Measurements from ENCODE around the gene GRIK4. TPM values are rescaled to one million over a fixed set of nuclear protein-coding genes. Genes with fewer than 3 reads are reported as not detected.

GRIK4 gene
- total and polyA plus RNA-seq, 2 of the 4 experiments (the other 2 are of a cell fraction) = 0.18 to 0.38 TPM

DNA sequence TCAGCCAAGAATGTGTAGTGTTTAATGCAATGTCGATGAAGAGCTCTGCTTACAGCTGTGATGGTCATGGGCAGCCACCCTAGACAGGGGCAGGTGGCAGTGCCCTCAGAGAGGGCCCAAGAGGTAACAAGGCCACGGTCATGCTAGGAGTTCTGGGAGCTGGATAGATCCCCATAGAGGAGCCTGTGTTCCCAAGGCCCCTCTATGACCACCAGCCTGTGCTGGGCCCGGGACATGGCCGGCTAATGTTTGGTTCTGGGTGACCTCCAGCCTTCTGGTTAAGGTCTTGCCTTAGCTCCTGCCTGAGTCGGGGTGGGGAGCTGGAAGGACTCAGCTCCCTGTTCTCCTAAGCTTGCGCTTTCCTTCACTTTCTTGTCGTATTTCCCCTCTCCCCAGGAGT is 65.1 kb downstream of the GRIK4 start:
- H3K23ac ChIP-seq (ENCODE audit: low read depth, low read length) = no peak overlapping the region
- H3K9ac ChIP-seq (ENCODE audit: low read depth, low read length) = no peak overlapping the region
- no peak overlapping the region for H3K27ac ChIP-seq (ENCODE audit: insufficient read depth, low read length)
- BruUV-seq (replicated peaks) = no TSS peak
- no peak overlapping the region for H3K18ac ChIP-seq (ENCODE audit: low read depth, low read length)
- no peak for ATAC-seq (ENCODE audit: low read depth)
- H4K20me1 ChIP-seq (ENCODE audit: insufficient read depth, low read length) = no peaks in the 10 kb centered on the region
- H3K27me3 ChIP-seq (ENCODE audit: control insufficient read depth, insufficient read depth, low read length) = peaks cover 33% of the 10 kb centered on the region
- no peak overlapping the region for H2AK5ac ChIP-seq (ENCODE audit: low read depth, low read length)
- no peak overlapping the region for H2BK15ac ChIP-seq (ENCODE audit: low read depth, low read length)
- H4K91ac ChIP-seq (ENCODE audit: insufficient read depth, low read depth, low read length) = no peak overlapping the region
- POLR2A ChIA-PET (ENCODE audit: unreplicated experiment) = no interaction called here
- H2AK9ac ChIP-seq (replicated peaks; ENCODE audit: low read depth, low read length, poor library complexity) = no peak overlapping the region
- intact Hi-C loops (cut with micrococcal nuclease) (no loop called here), in situ Hi-C loops (cut with MboI; ENCODE audit: low sequenced_read_pairs) (no loop called here), dilution Hi-C loops (cut with HindIII; ENCODE audit: low sequenced_read_pairs, unreplicated experiment) (no loop called here)
- 72% methylated on average over 2 of the region's 7 CpGs; no CpG with 5 or more reads in 1 of the 2 experiments for WGBS, 2 experiments (ENCODE audit: extremely low coverage in 2 of 2, insufficient read length in 1 of 2)
- no peak overlapping the region for H2BK5ac ChIP-seq (ENCODE audit: low read depth, low read length, poor library complexity, severe bottlenecking)
- H3K4me3 ChIP-seq (ENCODE audit: insufficient read depth, low read depth, low read length) = no peak overlapping the region
- H2BK20ac ChIP-seq (ENCODE audit: low read depth, low read length) = no peak overlapping the region
- H3K79me1 ChIP-seq (ENCODE audit: low read depth in 1 of 2, low read length in 2 of 2) = no peaks in the 10 kb centered on the region
- no peak overlapping the region for H2AFZ ChIP-seq (replicated peaks; ENCODE audit: low read length, poor library complexity)
- no peaks in the 10 kb centered on the region for H3K9me1 ChIP-seq (ENCODE audit: insufficient read depth, low read length)
- no peak overlapping the region for H3K56ac ChIP-seq (ENCODE audit: extremely low read depth, insufficient read depth, low read length)
- H4K8ac ChIP-seq (ENCODE audit: low read depth in 2 of 2, low read length in 2 of 2) = no peak overlapping the region
- no peaks in the 10 kb centered on the region for H3K9me3 ChIP-seq (ENCODE audit: control insufficient read depth, insufficient read depth, low read length)
- CTCF ChIA-PET = no interaction called here
- no peak for TF ChIP-seq RAD21 (IDR thresholded peaks at IDR 0.05; ENCODE audit: low read length)
- no peak for TF ChIP-seq MAZ (IDR thresholded peaks at IDR 0.05; ENCODE audit: borderline replicate concordance, low read depth, low read length)
- TF ChIP-seq RCOR1 (IDR thresholded peaks at IDR 0.05; ENCODE audit: insufficient replicate concordance, low read length) = no peak
- no peak for TF ChIP-seq MXI1 (IDR thresholded peaks at IDR 0.05; ENCODE audit: borderline replicate concordance, low read depth, low read length)
- TF ChIP-seq CEBPB (IDR thresholded peaks at IDR 0.05; ENCODE audit: low read depth, low read length) = no peak
- no peak for TF ChIP-seq MAFK (IDR thresholded peaks at IDR 0.05; ENCODE audit: low read depth, low read length)
- TF ChIP-seq FOS (IDR thresholded peaks at IDR 0.05; ENCODE audit: low read depth, low read length) = no peak
- no peak for TF ChIP-seq CHD1 (IDR thresholded peaks at IDR 0.05; ENCODE audit: low read depth, low read length)
- TF ChIP-seq, protein P1, sequence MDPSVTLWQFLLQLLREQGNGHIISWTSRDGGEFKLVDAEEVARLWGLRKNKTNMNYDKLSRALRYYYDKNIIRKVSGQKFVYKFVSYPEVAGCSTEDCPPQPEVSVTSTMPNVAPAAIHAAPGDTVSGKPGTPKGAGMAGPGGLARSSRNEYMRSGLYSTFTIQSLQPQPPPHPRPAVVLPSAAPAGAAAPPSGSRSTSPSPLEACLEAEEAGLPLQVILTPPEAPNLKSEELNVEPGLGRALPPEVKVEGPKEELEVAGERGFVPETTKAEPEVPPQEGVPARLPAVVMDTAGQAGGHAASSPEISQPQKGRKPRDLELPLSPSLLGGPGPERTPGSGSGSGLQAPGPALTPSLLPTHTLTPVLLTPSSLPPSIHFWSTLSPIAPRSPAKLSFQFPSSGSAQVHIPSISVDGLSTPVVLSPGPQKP (IDR thresholded peaks at IDR 0.05; ENCODE audit: borderline replicate concordance, low read depth, low read length) = no peak
- TF ChIP-seq, protein P2, sequence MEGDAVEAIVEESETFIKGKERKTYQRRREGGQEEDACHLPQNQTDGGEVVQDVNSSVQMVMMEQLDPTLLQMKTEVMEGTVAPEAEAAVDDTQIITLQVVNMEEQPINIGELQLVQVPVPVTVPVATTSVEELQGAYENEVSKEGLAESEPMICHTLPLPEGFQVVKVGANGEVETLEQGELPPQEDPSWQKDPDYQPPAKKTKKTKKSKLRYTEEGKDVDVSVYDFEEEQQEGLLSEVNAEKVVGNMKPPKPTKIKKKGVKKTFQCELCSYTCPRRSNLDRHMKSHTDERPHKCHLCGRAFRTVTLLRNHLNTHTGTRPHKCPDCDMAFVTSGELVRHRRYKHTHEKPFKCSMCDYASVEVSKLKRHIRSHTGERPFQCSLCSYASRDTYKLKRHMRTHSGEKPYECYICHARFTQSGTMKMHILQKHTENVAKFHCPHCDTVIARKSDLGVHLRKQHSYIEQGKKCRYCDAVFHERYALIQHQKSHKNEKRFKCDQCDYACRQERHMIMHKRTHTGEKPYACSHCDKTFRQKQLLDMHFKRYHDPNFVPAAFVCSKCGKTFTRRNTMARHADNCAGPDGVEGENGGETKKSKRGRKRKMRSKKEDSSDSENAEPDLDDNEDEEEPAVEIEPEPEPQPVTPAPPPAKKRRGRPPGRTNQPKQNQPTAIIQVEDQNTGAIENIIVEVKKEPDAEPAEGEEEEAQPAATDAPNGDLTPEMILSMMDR (conservative IDR thresholded peaks at IDR 0.05; ENCODE audit: low read depth, low read length) = no peak
- H3K4ac ChIP-seq (ENCODE audit: low read depth, low read length) = no peak overlapping the region
- H3K4me2 ChIP-seq (ENCODE audit: low read depth, low read length) = no peak overlapping the region
- no peaks in the 10 kb centered on the region for H3K36me3 ChIP-seq (ENCODE audit: control insufficient read depth, insufficient read depth, low read length)
- no peak for DNase-seq
- no peak overlapping the region for H2BK120ac ChIP-seq (ENCODE audit: low read depth, low read length)
- H4K5ac ChIP-seq (ENCODE audit: low read depth, low read length) = no peak overlapping the region
- no peak overlapping the region for H3K14ac ChIP-seq (replicated peaks; ENCODE audit: low read depth, low read length)
- H3K4me1 ChIP-seq (ENCODE audit: control insufficient read depth, insufficient read depth, low read length) = peaks cover 2% of the 10 kb centered on the region; the same call in 1 of the 2 replicates
